Endodermal cell (in vitro differentiated cells): Measurements from ENCODE around the gene RUFY4. TPM values are rescaled to one million over a fixed set of nuclear protein-coding genes. Genes with fewer than 3 reads are reported as not detected.
A peak's percentile ranks its signal among the peaks of the same experiment; 100 is the strongest.

Experiments used
- DNase-seq: peaks from one replicate; pipeline ENCODE4 v3.0.0-alpha.2; 2017
- H3K27ac ChIP-seq: 2 replicates; pipeline ENCODE4 v1.5.1; 2013; ENCODE audit warnings: mild to moderate bottlenecking, low read depth, low read length, moderate library complexity
- H3K27me3 ChIP-seq: 2 replicates; pipeline ENCODE4 v1.6.1; 2013; ENCODE audit warnings: mild to moderate bottlenecking, low read length, moderate library complexity; ENCODE audit not compliant: insufficient read depth, control insufficient read depth, poor library complexity, severe bottlenecking
- H3K36me3 ChIP-seq: 2 replicates; pipeline ENCODE4 v1.7.0; 2013; ENCODE audit warnings: mild to moderate bottlenecking, low read length, moderate library complexity; ENCODE audit not compliant: control insufficient read depth, insufficient read depth
- H3K4me1 ChIP-seq: one replicate; pipeline ENCODE4 v1.7.0; 2013; ENCODE audit warnings: low read length; ENCODE audit not compliant: control insufficient read depth, insufficient read depth
- H3K4me3 ChIP-seq: 2 replicates; pipeline ENCODE4 v1.5.1; 2013; ENCODE audit warnings: mild to moderate bottlenecking, low read length, moderate library complexity
- H3K9ac ChIP-seq: 2 replicates; pipeline ENCODE4 v1.6.1; 2013; ENCODE audit warnings: mild to moderate bottlenecking, low read length, moderate library complexity; ENCODE audit not compliant: poor library complexity, severe bottlenecking; ENCODE audit errors: extremely low read depth
- H3K9me3 ChIP-seq: 2 replicates; pipeline ENCODE4 v1.6.1; 2013; ENCODE audit warnings: mild to moderate bottlenecking, low read length, moderate library complexity; ENCODE audit not compliant: control insufficient read depth
- H3K27ac Mint-ChIP-seq: 2 replicates; pipeline ENCODE4 v1.8.0; 2020; ENCODE audit warnings: mixed read lengths
- H3K27me3 Mint-ChIP-seq: 2 replicates; pipeline ENCODE4 v1.8.0; 2021; ENCODE audit warnings: mild to moderate bottlenecking, mixed read lengths; ENCODE audit not compliant: insufficient read depth
- H3K36me3 Mint-ChIP-seq: 2 replicates; pipeline ENCODE4 v1.8.0; 2020; ENCODE audit warnings: low read depth, mixed read lengths
- H3K4me1 Mint-ChIP-seq: 2 replicates; pipeline ENCODE4 v1.8.0; 2020; ENCODE audit warnings: mixed read lengths
- H3K4me3 Mint-ChIP-seq: 2 replicates; pipeline ENCODE4 v1.8.0; 2020; ENCODE audit warnings: mild to moderate bottlenecking, moderate library complexity, mixed read lengths
- H3K9me3 Mint-ChIP-seq: 2 replicates; pipeline ENCODE4 v1.8.0; 2020; ENCODE audit warnings: mild to moderate bottlenecking, mixed read lengths
- CTCF ChIP-seq: fragments of 200-600 bp; sonication (generic); conservative IDR thresholded peaks from 2 replicates; pipeline ENCODE4 v1.5.0; 2021; ENCODE audit warnings: antibody characterized with exemption, mild to moderate bottlenecking
- WGBS, 2 experiments: methylation state at CpG; one replicate each; pipeline versions ENCODE4 v1.1.5 to v1.1.7; 2013; ENCODE audit warnings: missing lambda C conversion rate in 2 of 2, mixed read lengths in 1 of 2; ENCODE audit not compliant: insufficient coverage in 1 of 2, insufficient read length in 1 of 2; 5-methylcytosine and 5-hydroxymethylcytosine counted together
- total RNA-seq, 2 donors: library from RNA; stranded (reverse); fragmentation: NEBNext Ultra II Directional in 1 of 2; extraction: Animal tissue kit (Norgen Biotek cat#: 25700) in 1 of 2; gene quantifications; 2 replicates in 1 of 2; 3 replicates in 1 of 2; pipeline ENCODE4 v1.2.1, GENCODE V29; 2021

RUFY4 gene
- total RNA-seq, 2 donors from 2014 or later = 0.35 TPM; not detected in 1

- Histone ChIP-seq H3K27ac (no peak overlapping the region), H3K4me3 (no peak overlapping the region), H3K36me3 (no peaks in the 10 kb centered on the region), H3K27me3 (peaks cover 25% of the 10 kb centered on the region), H3K9ac (no peak overlapping the region), H3K4me1 (no peaks in the 10 kb centered on the region), H3K9me3 (no peaks in the 10 kb centered on the region)
- no peaks in the 10 kb centered on the region for H3K36me3 Mint-ChIP-seq
- H3K4me3 Mint-ChIP-seq = no peak overlapping the region
- H3K27ac Mint-ChIP-seq = no peak overlapping the region
- peaks cover 42% of the 10 kb centered on the region for H3K27me3 Mint-ChIP-seq
- TF ChIP-seq CTCF = no peak
- no peaks in the 10 kb centered on the region for H3K9me3 Mint-ChIP-seq
- DNase-seq = peak; percentile 49
- H3K4me1 Mint-ChIP-seq = peaks cover 5% of the 10 kb centered on the region
- WGBS, 2 experiments = 77 to 89% methylated on average over 3 to 7 of the region's 7 CpGs
These were observed 37.2 kb upstream of the RUFY4 start for GRCh38 chr2:218031771-218032257.

GRCh38 chr2:218032336-218033171 lies 36.5 kb upstream of the RUFY4 start:
- no peaks in the 10 kb centered on the region for H3K36me3 ChIP-seq
- H3K27ac ChIP-seq = no peak overlapping the region
- Mint-ChIP-seq H3K4me1 (peaks cover 5% of the 10 kb centered on the region), H3K27ac (no peak overlapping the region), H3K27me3 (peaks cover 43% of the 10 kb centered on the region), H3K36me3 (no peaks in the 10 kb centered on the region), H3K9me3 (no peaks in the 10 kb centered on the region), H3K4me3 (no peak overlapping the region)
- no peak overlapping the region for H3K4me3 ChIP-seq
- no peaks in the 10 kb centered on the region for H3K9me3 ChIP-seq
- H3K27me3 ChIP-seq = peaks cover 28% of the 10 kb centered on the region
- 78 to 80% methylated on average over 4 to 12 of the region's 12 CpGs for WGBS, 2 experiments
- no peak overlapping the region for H3K9ac ChIP-seq
- peak; percentile 47 for DNase-seq
- TF ChIP-seq CTCF = no peak
- no peaks in the 10 kb centered on the region for H3K4me1 ChIP-seq

GRCh38 chr2:218033208-218033589 lies 35.9 kb upstream of the RUFY4 start:
- H3K36me3 Mint-ChIP-seq = no peaks in the 10 kb centered on the region
- Histone ChIP-seq H3K9ac (no peak overlapping the region), H3K4me3 (no peak overlapping the region), H3K27ac (no peak overlapping the region), H3K36me3 (no peaks in the 10 kb centered on the region), H3K27me3 (peaks cover 34% of the 10 kb centered on the region), H3K9me3 (no peaks in the 10 kb centered on the region), H3K4me1 (no peaks in the 10 kb centered on the region)
- WGBS, 2 experiments = 74% methylated on average over 1 of the region's 1 CpG; no CpG with 5 or more reads in 1 of the 2 experiments
- H3K4me3 Mint-ChIP-seq = no peak overlapping the region
- no peak overlapping the region for H3K27ac Mint-ChIP-seq
- TF ChIP-seq CTCF = no peak
- H3K27me3 Mint-ChIP-seq = peaks cover 43% of the 10 kb centered on the region
- no peaks in the 10 kb centered on the region for H3K9me3 Mint-ChIP-seq
- DNase-seq = no peak
- peaks cover 5% of the 10 kb centered on the region for H3K4me1 Mint-ChIP-seq
